GM18951 (cell line): Measurements from ENCODE around the gene FTSJ3.

Experiments used
- POLR2A ChIP-seq: IDR thresholded peaks from 4 replicates; pipeline ENCODE4 v1.6.1; 2011; ENCODE audit warnings: mild to moderate bottlenecking; ENCODE audit not compliant: insufficient read length, insufficient read depth; ENCODE audit errors: extremely low read depth
- in situ Hi-C: fragments of 300-500 bp; cut with MboI; formaldehyde crosslinking; loops from one replicate; pipeline ENCODE4 v1.12.0; 2022; ENCODE audit warnings: low sequenced_read_pairs, mixed read lengths, inconsistent platforms; ENCODE audit not compliant: unreplicated experiment

Gene FTSJ3

GRCh38 chr17:63837962-63838600, 10.6 kb upstream of the FTSJ3 start:
- in situ Hi-C loops: no loop called here
- TF ChIP-seq POLR2A: no peak

GRCh38 chr17:63837480-63837879, 10.0 kb upstream of the FTSJ3 start:
- in situ Hi-C loops: no loop called here
- TF ChIP-seq POLR2A: no peak

- in situ Hi-C loops: no loop called here
- TF ChIP-seq POLR2A: no peak
Observed at GRCh38 chr17:63836811-63837210, 9.3 kb upstream of the FTSJ3 start.

GRCh38 chr17:63835167-63835720, 7.8 kb upstream of the FTSJ3 start:
- TF ChIP-seq POLR2A: no peak
- in situ Hi-C loops: no loop called here

GRCh38 chr17:63834431-63835166, 7.1 kb upstream of the FTSJ3 start:
- in situ Hi-C loops: no loop called here

GRCh38 chr17:63833741-63834373, 6.4 kb upstream of the FTSJ3 start:
- peak; percentile 6 for TF ChIP-seq POLR2A
- in situ Hi-C loops: no loop called here

More at GRCh38 chr17:63834431-63835166, 7.1 kb upstream of the FTSJ3 start:
- TF ChIP-seq POLR2A: no peak

GRCh38 chr17:63833026-63833740, 5.7 kb upstream of the FTSJ3 start:
- in situ Hi-C loops: no loop called here
- peak; percentile 20 for TF ChIP-seq POLR2A

GRCh38 chr17:63832455-63832854, 5.0 kb upstream of the FTSJ3 start:
- TF ChIP-seq POLR2A: no peak
- in situ Hi-C loops: no loop called here

- no peak for TF ChIP-seq POLR2A
- in situ Hi-C loops: no loop called here
Observed at GRCh38 chr17:63832014-63832413, 4.6 kb upstream of the FTSJ3 start.

GRCh38 chr17:63831505-63831904, 4.0 kb upstream of the FTSJ3 start:
- in situ Hi-C loops: no loop called here
- TF ChIP-seq POLR2A: no peak

- in situ Hi-C loops: no loop called here
- no peak for TF ChIP-seq POLR2A
Observed at GRCh38 chr17:63830904-63831491, 3.5 kb upstream of the FTSJ3 start.

GRCh38 chr17:63830278-63830677, 2.8 kb upstream of the FTSJ3 start:
- no peak for TF ChIP-seq POLR2A
- in situ Hi-C loops: no loop called here

- in situ Hi-C loops: no loop called here
- TF ChIP-seq POLR2A: no peak
Observed at GRCh38 chr17:63828936-63829335, 1.5 kb upstream of the FTSJ3 start.
